ENCODE measurements around the gene CEP72.
"Not testable (repeated sequence)": the region's sequence is repeated elsewhere in the genome, so short reads cannot be mapped to it uniquely, and the experiment has no call there.

GRCh38 chr5:678521-678920, 66.4 kb downstream of the CEP72 start:
- not testable (repeated sequence) for TF ChIP-seq CTCF, POLR2A (IDR thresholded peaks at IDR 0.05)

Measured in heart left ventricle (tissue), 13 donors.